Neural cell (in vitro differentiated cells): ENCODE measurements around the gene MED13L. TPM values are rescaled to one million over a fixed set of nuclear protein-coding genes. Genes with fewer than 3 reads are reported as not detected.

Source experiments
- H2AFZ ChIP-seq: fragments of 200-600, 300-800 bp; sonication (generic), shearing (Covaris generic); 2 replicates; pipeline ENCODE4 v1.6.0; 2014; ENCODE audit warnings: low read depth, mild to moderate bottlenecking, antibody characterized with exemption, low read length, moderate library complexity
- H3F3A ChIP-seq: fragments of 200-600 bp; shearing (Covaris generic); 2 replicates; pipeline ENCODE4 v1.6.1; 2016; ENCODE audit warnings: mild to moderate bottlenecking, moderate library complexity, mixed read lengths, antibody characterized with exemption, low read length; ENCODE audit not compliant: insufficient read depth, poor library complexity, severe bottlenecking
- H3K27ac ChIP-seq: fragments of 200-600, 300-800 bp; sonication (generic), shearing (Covaris generic); 2 replicates; pipeline ENCODE4 v1.5.1; 2014; ENCODE audit warnings: mild to moderate bottlenecking, low read length, moderate library complexity
- H3K27me3 ChIP-seq: fragments of 300-800, 200-600 bp; sonication (generic), shearing (Covaris generic); 2 replicates; pipeline ENCODE4 v1.6.0; 2014; ENCODE audit warnings: mild to moderate bottlenecking, low read depth, low read length, moderate library complexity; ENCODE audit not compliant: insufficient read depth
- H3K36me3 ChIP-seq: fragments of 300-800, 200-600 bp; sonication (generic), shearing (Covaris generic); 2 replicates; pipeline ENCODE4 v1.5.1; 2014; ENCODE audit warnings: mild to moderate bottlenecking, antibody characterized with exemption, low read length, moderate library complexity; ENCODE audit not compliant: insufficient read depth
- H3K4me2 ChIP-seq: fragments of 300-800, 200-600 bp; sonication (generic), shearing (Covaris generic); 2 replicates; pipeline ENCODE4 v1.6.0; 2014; ENCODE audit warnings: mild to moderate bottlenecking, low read length
- H3K4me3 ChIP-seq: fragments of 300-800, 200-600 bp; sonication (generic), shearing (Covaris generic); 2 replicates; pipeline ENCODE4 v1.5.1; 2014; ENCODE audit warnings: mild to moderate bottlenecking, low read length, moderate library complexity
- H3K79me2 ChIP-seq: fragments of 200-600 bp; shearing (Covaris generic); replicated peaks from 2 replicates; pipeline ENCODE4 v1.6.0; 2014; ENCODE audit warnings: mild to moderate bottlenecking, low read length, moderate library complexity; ENCODE audit not compliant: insufficient read depth
- H3K9ac ChIP-seq: fragments of 300-800, 200-600 bp; sonication (generic), shearing (Covaris generic); 2 replicates; pipeline ENCODE4 v1.6.1; 2016; ENCODE audit warnings: mild to moderate bottlenecking, low read length, mixed read lengths
- H3K9me2 ChIP-seq: fragments of 200-600 bp; shearing (Covaris generic); 2 replicates; pipeline ENCODE4 v1.6.1; 2016; ENCODE audit warnings: mild to moderate bottlenecking, low read length, mixed read lengths; ENCODE audit not compliant: insufficient read depth
- H3K9me3 ChIP-seq: fragments of 200-600, 300-800 bp; sonication (generic), shearing (Covaris generic); 2 replicates; pipeline ENCODE4 v1.6.1; 2016; ENCODE audit warnings: mild to moderate bottlenecking, mixed run types, low read length, moderate library complexity, mixed read lengths
- H4K20me1 ChIP-seq: fragments of 200-600 bp; shearing (Covaris generic); 2 replicates; pipeline ENCODE4 v1.6.1; 2016; ENCODE audit warnings: mild to moderate bottlenecking, mixed run types; ENCODE audit not compliant: insufficient read depth
- CTCF ChIP-seq: fragments of 450-650 bp; IDR thresholded peaks from 2 replicates; pipeline ENCODE4 v1.5.1; 2014; ENCODE audit warnings: antibody characterized with exemption, mild to moderate bottlenecking, moderate library complexity; ENCODE audit not compliant: poor library complexity, severe bottlenecking
- EP300 ChIP-seq: fragments of 450-650 bp; conservative IDR thresholded peaks from 2 replicates; pipeline ENCODE4 v1.6.1; 2014; ENCODE audit warnings: antibody characterized with exemption, mild to moderate bottlenecking, moderate library complexity; ENCODE audit not compliant: poor library complexity, severe bottlenecking
- EZH2 ChIP-seq: fragments of 200-600, 300-800 bp; shearing (Covaris generic), sonication (generic); IDR thresholded peaks from 2 replicates; pipeline ENCODE4 v1.6.1; 2014; ENCODE audit warnings: antibody characterized with exemption, low read length, borderline replicate concordance, mild to moderate bottlenecking; ENCODE audit not compliant: insufficient read depth, poor library complexity, severe bottlenecking
- MXI1 ChIP-seq: fragments of 450-650 bp; conservative IDR thresholded peaks from 2 replicates; pipeline ENCODE4 v1.6.1; 2014; ENCODE audit warnings: antibody characterized with exemption, mild to moderate bottlenecking; ENCODE audit not compliant: poor library complexity, severe bottlenecking
- POLR2AphosphoS5 ChIP-seq: IDR thresholded peaks from 2 replicates; pipeline ENCODE4 v1.6.1; 2012
- RAD21 ChIP-seq: fragments of 450-650 bp; conservative IDR thresholded peaks from 2 replicates; pipeline ENCODE4 v1.6.1; 2014; ENCODE audit warnings: antibody characterized with exemption, mild to moderate bottlenecking, moderate library complexity
- REST ChIP-seq: IDR thresholded peaks from 2 replicates; pipeline ENCODE4 v1.6.1; 2012; ENCODE audit warnings: borderline replicate concordance
- SMC3 ChIP-seq: fragments of 450-650 bp; conservative IDR thresholded peaks from 2 replicates; pipeline ENCODE4 v1.6.1; 2014; ENCODE audit warnings: antibody characterized with exemption, mild to moderate bottlenecking, moderate library complexity; ENCODE audit not compliant: poor library complexity
- TAF1 ChIP-seq: IDR thresholded peaks from 2 replicates; pipeline ENCODE4 v1.6.1; 2012; ENCODE audit warnings: low read depth
- polyA plus RNA-seq: library from polyadenylated mRNA; depleted of rRNA; stranded (reverse); fragments of >200 nt; gene quantifications from 2 replicates; pipeline ENCODE4 v1.2.3, GENCODE V29; 2014

MED13L gene
- polyA plus RNA-seq, 1 donor from 2014 or later = 38.9 TPM

GRCh38 chr12:115993737-115994136, 283.8 kb downstream of the MED13L start:
- TF ChIP-seq POLR2AphosphoS5 (no peak), SMC3 (no peak), TAF1 (no peak)
- H3K9me3 ChIP-seq = no peaks in the 10 kb centered on the region
- H3K4me2 ChIP-seq = no peak overlapping the region
- H3K79me2 ChIP-seq = no peaks in the 10 kb centered on the region
- H2AFZ ChIP-seq = no peak overlapping the region
- no peak overlapping the region for H3K27ac ChIP-seq
- H3K27me3 ChIP-seq = no peaks in the 10 kb centered on the region
- no peaks in the 10 kb centered on the region for H4K20me1 ChIP-seq
- H3K9me2 ChIP-seq = no peaks in the 10 kb centered on the region
- peaks cover 4% of the 10 kb centered on the region for H3K36me3 ChIP-seq
- no peak overlapping the region for H3K9ac ChIP-seq
- H3F3A ChIP-seq = no peaks in the 10 kb centered on the region
- H3K4me3 ChIP-seq = no peak overlapping the region

- peaks cover 16% of the 10 kb centered on the region for H3K36me3 ChIP-seq
- no peaks in the 10 kb centered on the region for H3F3A ChIP-seq
- no peaks in the 10 kb centered on the region for H3K9me2 ChIP-seq
- H3K27ac ChIP-seq = no peak overlapping the region
- H4K20me1 ChIP-seq = no peaks in the 10 kb centered on the region
- H2AFZ ChIP-seq = no peak overlapping the region
- no peaks in the 10 kb centered on the region for H3K27me3 ChIP-seq
- no peaks in the 10 kb centered on the region for H3K79me2 ChIP-seq
- H3K4me2 ChIP-seq = no peak overlapping the region
- no peak overlapping the region for H3K4me3 ChIP-seq
- H3K9ac ChIP-seq = no peak overlapping the region
- no peak for TF ChIP-seq EZH2
- TF ChIP-seq POLR2AphosphoS5 = no peak
- TF ChIP-seq REST = no peak
- TF ChIP-seq RAD21 = no peak
- no peak for TF ChIP-seq EP300
- TF ChIP-seq TAF1 = no peak
- TF ChIP-seq SMC3 = no peak
- TF ChIP-seq CTCF = no peak
- TF ChIP-seq MXI1 = no peak
- H3K9me3 ChIP-seq = no peaks in the 10 kb centered on the region
These were observed 287.3 kb downstream of the MED13L start for GRCh38 chr12:115990241-115990640.
